GM12875 (cell line): Measurements from ENCODE around the gene EFCAB12.
A peak's percentile ranks its signal among the peaks of the same experiment; 100 is the strongest.

Source experiments
- H3K4me3 ChIP-seq: one replicate; pipeline ENCODE4 v1.5.1; 2011; ENCODE audit warnings: low read depth, low read length, control low read depth
- CTCF ChIP-seq: IDR thresholded peaks from 2 replicates; pipeline ENCODE4 v1.5.1; 2011; ENCODE audit warnings: low read depth, mild to moderate bottlenecking, control low read depth, inconsistent platforms, low read length, moderate library complexity, borderline replicate concordance; ENCODE audit not compliant: insufficient read depth

The EFCAB12 gene

DNA sequence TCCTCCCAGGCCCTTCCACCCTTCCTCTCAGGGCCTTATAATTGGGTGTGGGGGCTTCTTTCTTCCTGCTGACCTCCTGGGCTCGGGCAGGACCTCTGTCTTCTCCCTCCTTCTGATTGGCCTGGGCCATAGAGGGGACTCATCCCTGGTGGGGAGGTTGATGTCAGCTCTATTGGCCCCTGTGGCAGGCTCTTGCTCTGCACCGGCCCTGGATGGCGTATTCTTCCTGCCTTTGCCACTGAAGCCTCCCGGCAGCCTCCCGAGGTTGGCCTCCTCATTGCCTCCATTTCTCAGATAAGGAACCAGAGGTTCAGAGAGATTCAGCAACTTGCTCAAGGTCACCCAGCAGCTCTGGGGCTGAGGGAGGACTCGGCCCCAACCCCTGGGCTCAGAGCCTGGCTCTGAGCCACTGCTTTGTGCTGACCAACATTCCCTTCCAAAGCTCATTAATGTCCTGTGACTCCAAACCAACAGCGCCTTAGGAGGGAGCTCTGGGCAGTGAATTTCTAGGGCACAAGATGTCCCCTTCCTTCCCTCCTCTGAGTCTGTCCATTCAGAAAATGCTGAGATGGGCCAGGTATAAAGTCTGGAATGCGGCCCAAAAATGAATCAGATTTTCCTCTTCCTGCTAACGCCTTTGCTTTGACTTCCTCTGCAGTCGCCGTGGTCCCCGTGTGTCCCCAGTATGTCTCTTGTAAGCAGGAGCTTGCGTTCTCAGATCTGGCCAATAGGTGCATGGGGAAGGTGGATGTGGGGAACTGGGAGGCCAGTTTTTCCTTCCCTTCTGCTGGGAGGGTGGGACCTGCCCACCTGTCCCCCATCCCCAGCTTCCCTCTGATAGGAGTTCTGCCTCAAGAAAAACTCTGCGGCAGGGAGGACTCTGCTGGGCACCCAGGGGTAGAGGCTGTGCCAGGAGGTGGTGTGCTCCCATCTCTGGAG lies 75.5 kb downstream of the EFCAB12 start:
- no peak overlapping the region for H3K4me3 ChIP-seq
- TF ChIP-seq CTCF: no peak

DNA sequence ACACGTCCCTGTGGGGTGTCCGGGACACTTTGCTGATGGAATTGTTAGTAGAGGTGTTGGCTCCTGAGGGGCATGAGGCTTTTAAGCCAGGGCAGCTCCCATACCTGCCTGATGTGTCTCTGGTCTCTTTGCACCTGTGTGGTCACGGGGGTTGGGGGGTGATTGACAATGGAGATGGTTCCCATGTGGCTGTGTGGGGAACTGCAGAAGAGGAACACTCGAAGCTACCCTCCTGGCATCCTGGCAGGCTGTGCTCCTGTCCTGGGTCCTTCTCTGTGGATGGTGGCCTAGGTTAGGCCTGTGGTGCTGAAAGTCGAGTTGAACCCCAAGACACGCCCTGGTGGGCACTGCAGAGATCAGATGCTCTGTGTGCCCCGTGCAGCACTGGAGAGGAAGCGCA lies 76.4 kb downstream of the EFCAB12 start:
- no peak overlapping the region for H3K4me3 ChIP-seq
- TF ChIP-seq CTCF: peak; percentile 60
